ENCODE data around the gene MEPCE. TPM values are rescaled to one million over a fixed set of nuclear protein-coding genes. Genes with fewer than 3 reads are reported as not detected.

The MEPCE gene
- total and polyA plus RNA-seq, 9 of the 15 experiments (the other 6 are each of a cell fraction or from before 2014, with no cell fraction given): 10.9 to 76.3 (median 44.1) TPM

- no peak; the same call in 1 of the 2 replicates for TF ChIP-seq FOXP1 (CRISPR knock-in tag; IDR thresholded peaks at IDR 0.05)
- TF ChIP-seq ZNF174 (CRISPR knock-in tag; IDR thresholded peaks at IDR 0.05): no peak
- no peak for TF ChIP-seq RBM39 (optimal IDR thresholded peaks at IDR 0.05; ENCODE audit: low read depth, low read length)
- no peak for TF ChIP-seq MECOM (CRISPR knock-in tag; IDR thresholded peaks at IDR 0.05)
- no peak for TF ChIP-seq MEF2A (IDR thresholded peaks at IDR 0.05; ENCODE audit: control insufficient read depth, low read depth, low read length)
- TF ChIP-seq RB1 (IDR thresholded peaks at IDR 0.05; ENCODE audit: low read depth): peak; percentile 75
- no peak for TF ChIP-seq RFX5 (IDR thresholded peaks at IDR 0.05; ENCODE audit: low read depth, low read length)
- no peak for TF ChIP-seq GABPA (tag; conservative IDR thresholded peaks at IDR 0.05; ENCODE audit: low read depth)
- TF ChIP-seq REST (IDR thresholded peaks at IDR 0.05; ENCODE audit: borderline replicate concordance): no peak
- TF ChIP-seq REST (CRISPR knock-in tag; IDR thresholded peaks at IDR 0.05; ENCODE audit: low read depth): peak; percentile 71
- no peak for TF ChIP-seq E2F4 (CRISPR knock-in tag; IDR thresholded peaks at IDR 0.05; ENCODE audit: low read depth)
- TF ChIP-seq GTF2A2 (tag; IDR thresholded peaks at IDR 0.05): no peak
- no peak for TF ChIP-seq POU5F1 (IDR thresholded peaks at IDR 0.05; ENCODE audit: borderline replicate concordance, low read depth, low read length, partially characterized antibody)
- TF ChIP-seq ZBTB33 (CRISPR knock-in tag; IDR thresholded peaks at IDR 0.05): no peak
- no peak for TF ChIP-seq ZZZ3 (IDR thresholded peaks at IDR 0.05)
- TF ChIP-seq TGIF2 (CRISPR knock-in tag; IDR thresholded peaks at IDR 0.05): peak; percentile 51; the same call in 1 of the 2 replicates
Measured at GRCh38 chr7:100429637-100430492, at the start of gene MEPCE (continued).
